A673 (cell line): ENCODE data around the gene TAS2R31.
"Not testable (repeated sequence)": the region's sequence is repeated elsewhere in the genome, so short reads cannot be mapped to it uniquely, and the experiment has no call there.

Experiments used
- EZH2 ChIP-seq: fragments of 200-600 bp; sonication (generic); IDR thresholded peaks from 2 replicates; pipeline ENCODE4 v1.6.1; 2017; ENCODE audit warnings: borderline replicate concordance, low read depth, mild to moderate bottlenecking, mixed read lengths, antibody characterized with exemption, low read length; ENCODE audit not compliant: poor library complexity, severe bottlenecking
- TF ChIP-seq, protein P1 (sequence below): fragments of 300-800, 200-600 bp; sonication (generic); conservative IDR thresholded peaks from 2 replicates; pipeline ENCODE4 v1.5.1; 2017; ENCODE audit warnings: low read depth, mild to moderate bottlenecking, antibody characterized with exemption, low read length, moderate library complexity, mixed read lengths

DNA sequence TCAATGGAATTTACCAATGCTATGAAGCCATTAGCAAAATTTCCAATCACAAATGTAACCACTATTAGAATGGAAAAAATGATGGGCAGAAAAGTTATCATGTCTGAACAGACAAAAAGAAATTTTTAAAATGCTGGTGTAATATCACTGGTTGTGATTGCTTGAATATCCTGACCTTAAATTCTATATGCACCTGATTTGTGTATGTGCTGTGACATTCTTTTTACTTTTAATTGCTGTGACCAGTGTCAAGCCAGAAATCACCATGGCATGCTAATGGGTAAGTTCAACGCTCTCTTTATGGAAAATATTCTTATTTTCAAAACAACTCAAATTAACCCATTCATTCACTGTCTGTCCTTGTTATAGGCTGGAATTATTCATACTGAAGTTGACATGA, 31.0 kb upstream of the TAS2R31 start, which contains the start of gene TAS2R46:
- TF ChIP-seq EZH2: not testable (repeated sequence)
- TF ChIP-seq, protein P1, sequence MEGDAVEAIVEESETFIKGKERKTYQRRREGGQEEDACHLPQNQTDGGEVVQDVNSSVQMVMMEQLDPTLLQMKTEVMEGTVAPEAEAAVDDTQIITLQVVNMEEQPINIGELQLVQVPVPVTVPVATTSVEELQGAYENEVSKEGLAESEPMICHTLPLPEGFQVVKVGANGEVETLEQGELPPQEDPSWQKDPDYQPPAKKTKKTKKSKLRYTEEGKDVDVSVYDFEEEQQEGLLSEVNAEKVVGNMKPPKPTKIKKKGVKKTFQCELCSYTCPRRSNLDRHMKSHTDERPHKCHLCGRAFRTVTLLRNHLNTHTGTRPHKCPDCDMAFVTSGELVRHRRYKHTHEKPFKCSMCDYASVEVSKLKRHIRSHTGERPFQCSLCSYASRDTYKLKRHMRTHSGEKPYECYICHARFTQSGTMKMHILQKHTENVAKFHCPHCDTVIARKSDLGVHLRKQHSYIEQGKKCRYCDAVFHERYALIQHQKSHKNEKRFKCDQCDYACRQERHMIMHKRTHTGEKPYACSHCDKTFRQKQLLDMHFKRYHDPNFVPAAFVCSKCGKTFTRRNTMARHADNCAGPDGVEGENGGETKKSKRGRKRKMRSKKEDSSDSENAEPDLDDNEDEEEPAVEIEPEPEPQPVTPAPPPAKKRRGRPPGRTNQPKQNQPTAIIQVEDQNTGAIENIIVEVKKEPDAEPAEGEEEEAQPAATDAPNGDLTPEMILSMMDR: not testable (repeated sequence)
